HT1080 (cell line): ENCODE data around the gene TRIB2. TPM values are rescaled to one million over a fixed set of nuclear protein-coding genes. Genes with fewer than 3 reads are reported as not detected.
"Not testable (repeated sequence)": the region's sequence is repeated elsewhere in the genome, so short reads cannot be mapped to it uniquely, and the experiment has no call there.

Experiments used
- DNase-seq: peaks from one replicate; pipeline ENCODE4 v3.0.0-alpha.2; 2015; ENCODE audit warnings: low read depth
- polyA plus RNA-seq, 2 experiments: library from polyadenylated mRNA; depleted of rRNA; stranded (reverse); fragments of >200 nt; gene quantifications; 2 replicates each; pipeline ENCODE4 v1.2.3, GENCODE V29; 2015
- total RNA-seq: library from RNA; depleted of rRNA; stranded (reverse); fragments of >200 nt; shearing (Covaris generic); gene quantifications from 2 replicates; pipeline ENCODE4 v1.2.3, GENCODE V29; 2014; rRNA removed

TRIB2 gene
- total RNA-seq, result 15.1 and 16.6 TPM in 2 replicates
- 9.6 and 10.4 TPM in 2 replicates for polyA plus RNA-seq (2015; cell fraction: cytosol; rRNA removed)
- polyA plus RNA-seq (2015; cell fraction: nucleus; rRNA removed), result 23.5 and 33.0 TPM in 2 replicates

DNA sequence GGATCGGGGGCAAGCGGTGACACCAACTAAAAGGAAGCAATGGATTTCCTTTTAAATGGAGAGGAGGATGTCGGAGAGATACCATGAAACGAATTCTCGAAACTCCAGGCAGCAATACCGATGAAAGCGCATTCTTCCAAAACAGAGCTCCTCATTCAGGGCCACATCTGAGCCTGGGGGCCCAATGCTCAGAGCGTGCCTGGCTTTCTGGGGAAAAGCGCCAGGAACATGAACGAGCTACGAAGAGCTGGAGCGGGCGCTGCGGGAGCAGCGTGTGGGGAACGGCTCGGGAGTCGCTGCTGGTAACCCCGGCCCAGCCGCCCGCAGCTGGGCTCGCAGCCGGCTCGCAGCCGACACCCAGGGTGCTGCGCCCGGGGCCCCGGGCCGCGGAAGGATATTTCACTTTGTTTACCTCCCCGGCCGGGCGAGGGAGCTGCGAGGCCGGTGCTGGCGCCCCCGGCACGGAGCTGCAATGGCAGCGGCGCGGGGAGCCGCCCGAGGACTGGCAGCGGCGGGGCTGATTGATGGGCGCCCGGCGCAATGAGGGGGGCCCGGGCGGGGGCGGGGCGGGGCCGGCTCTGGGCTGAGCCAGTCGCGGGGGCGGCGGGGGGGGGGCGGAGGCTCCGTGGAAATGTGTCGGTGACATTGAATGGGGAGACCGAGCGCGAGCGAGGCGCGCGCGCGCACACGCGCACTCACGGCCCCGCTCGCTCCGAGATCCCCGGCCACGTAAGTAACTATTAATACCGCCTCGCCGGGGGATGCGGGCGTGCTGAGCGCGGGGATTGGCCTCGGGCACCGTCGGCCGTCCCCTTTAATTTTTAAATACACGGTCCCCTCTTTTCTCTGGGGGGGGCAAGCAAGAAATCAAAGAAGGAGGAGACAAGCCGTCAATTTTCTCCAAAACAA is at the start of gene TRIB2:
Gene TRIB2 (plus strand): TSS at position 655 of the 909 bp plus-strand sequence. CDS start 1,372 bp downstream, outside the sequence.
- DNase-seq, result peak; percentile 70

GRCh38 chr2:12669036-12669435 is 47.7 kb upstream of the TRIB2 start:
- DNase-seq, result no peak

DNA sequence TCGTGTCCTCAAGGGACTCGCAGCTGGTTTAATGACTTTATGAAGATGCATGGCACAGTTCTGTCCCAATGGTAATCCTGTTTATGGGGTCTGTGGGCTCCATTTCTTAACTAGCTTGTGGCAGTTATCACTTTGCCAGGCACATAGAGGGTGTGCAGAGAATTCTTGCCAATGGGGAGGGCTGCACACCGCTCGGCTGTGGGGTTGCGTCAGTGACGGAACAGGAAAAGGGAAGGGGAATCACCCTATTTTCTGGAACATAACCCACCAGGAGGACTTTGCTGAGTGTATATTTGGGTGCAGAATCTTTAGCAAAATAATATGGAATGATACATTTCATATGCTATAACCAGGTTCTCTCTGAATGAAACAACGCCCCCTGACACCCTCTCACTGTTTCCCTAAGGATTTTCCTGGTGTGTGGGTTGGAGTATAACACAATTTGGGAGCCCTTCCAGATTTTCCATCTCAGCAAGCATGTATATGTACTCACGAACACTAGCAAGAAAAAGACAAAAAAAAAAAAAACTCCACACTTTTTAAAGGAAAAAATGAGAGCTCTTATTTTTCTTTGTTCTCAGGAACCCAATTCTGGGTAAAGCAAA is 43.9 kb upstream of the TRIB2 start:
- no peak for DNase-seq

- no peak for DNase-seq
These were observed 42.0 kb upstream of the TRIB2 start for GRCh38 chr2:12674644-12675328.

GRCh38 chr2:12675352-12675795 is 41.4 kb upstream of the TRIB2 start:
- peak; percentile 54 for DNase-seq

- peak; percentile 37 for DNase-seq
These were observed 40.9 kb upstream of the TRIB2 start for GRCh38 chr2:12675801-12676200.

- no peak for DNase-seq
These were observed 40.0 kb upstream of the TRIB2 start for GRCh38 chr2:12676771-12677170.

GRCh38 chr2:12678186-12678585 is 38.5 kb upstream of the TRIB2 start:
- DNase-seq, result no peak

DNA sequence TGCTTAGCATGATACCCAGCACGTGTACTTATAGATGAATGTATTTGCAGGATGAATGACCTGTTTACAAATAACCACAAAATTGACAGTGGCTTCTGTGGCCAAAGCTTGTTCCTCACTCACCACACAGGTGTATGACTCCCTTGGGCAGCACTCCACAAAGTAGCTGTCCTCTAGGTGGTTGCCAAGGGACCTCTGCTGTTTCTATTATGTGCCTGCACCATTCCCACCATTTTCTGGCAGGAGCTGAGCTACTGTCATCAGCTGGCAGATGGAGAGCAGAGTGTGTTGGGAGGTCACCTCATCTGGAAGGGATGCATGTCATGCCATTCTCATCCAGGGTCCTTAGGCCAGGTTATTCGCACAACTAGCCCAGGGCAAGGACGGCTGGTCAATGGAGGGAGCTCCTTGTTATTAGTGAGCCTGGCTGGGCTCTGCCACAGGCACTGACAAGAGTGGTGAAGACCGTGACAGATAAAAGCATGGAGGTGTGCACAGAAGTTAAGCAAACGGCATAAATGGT is 37.1 kb upstream of the TRIB2 start:
- no peak for DNase-seq

DNA sequence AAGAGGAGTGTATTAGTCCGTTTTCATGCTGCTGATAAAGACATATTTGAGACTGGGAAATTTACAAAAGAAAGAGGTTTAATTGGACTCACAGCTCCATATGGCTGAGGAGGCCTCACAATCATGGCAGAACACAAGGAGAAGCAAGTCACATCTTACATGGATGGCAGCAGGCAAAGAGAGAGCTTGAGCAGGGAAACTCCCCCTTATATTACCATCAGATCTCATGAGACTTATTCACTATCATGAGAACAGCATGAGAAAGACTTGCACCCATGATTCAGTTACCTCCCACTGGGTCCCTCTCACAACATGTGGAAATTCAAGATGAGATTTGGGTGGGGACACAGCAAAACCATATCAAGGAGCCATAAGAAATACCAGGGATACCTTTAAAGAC is 36.6 kb upstream of the TRIB2 start:
- not testable (repeated sequence) for DNase-seq

DNA sequence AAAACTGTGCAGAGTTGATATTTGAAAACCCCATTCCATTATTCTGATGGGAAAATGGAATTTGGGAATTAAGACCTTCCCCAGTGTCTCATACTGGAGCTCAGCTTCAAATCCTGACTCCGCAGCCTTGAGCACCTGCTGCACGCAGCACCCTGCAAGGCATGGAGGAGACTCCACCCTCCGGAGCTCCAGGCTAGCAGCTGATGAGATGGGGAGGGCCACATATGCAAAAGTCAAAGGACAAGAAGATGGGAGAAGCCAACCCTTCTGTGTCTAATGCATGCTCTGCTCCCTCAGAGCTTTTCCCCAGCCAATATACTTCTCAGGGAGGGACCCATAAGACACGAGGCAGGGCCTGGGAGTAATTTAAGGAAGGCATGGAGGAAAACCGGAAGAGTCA is 34.7 kb upstream of the TRIB2 start:
- no peak for DNase-seq

GRCh38 chr2:12683457-12684100 is 33.2 kb upstream of the TRIB2 start:
- DNase-seq, result no peak

DNA sequence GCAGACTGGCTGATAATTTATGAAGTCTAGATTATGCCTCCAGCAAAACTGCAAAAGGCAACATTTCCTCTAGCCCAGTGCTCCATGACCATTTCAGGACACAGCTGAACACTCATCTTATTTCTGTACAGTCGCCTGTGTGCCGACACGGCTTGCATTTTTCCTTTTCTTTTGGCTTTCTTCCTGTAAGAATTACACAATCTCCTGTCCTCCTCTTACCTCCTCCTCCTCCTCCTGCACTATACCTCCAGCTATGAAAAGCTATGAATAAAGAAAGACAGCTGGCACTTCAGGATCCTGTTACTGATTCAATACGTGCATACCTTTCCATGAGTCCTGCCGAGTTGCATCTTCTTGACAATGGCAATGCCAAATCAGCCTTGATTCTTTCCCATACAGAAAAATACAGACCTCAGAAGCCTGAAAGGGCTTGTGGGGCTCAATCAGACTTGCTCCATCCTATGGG is 32.2 kb upstream of the TRIB2 start:
- DNase-seq, result peak; percentile 57

DNA sequence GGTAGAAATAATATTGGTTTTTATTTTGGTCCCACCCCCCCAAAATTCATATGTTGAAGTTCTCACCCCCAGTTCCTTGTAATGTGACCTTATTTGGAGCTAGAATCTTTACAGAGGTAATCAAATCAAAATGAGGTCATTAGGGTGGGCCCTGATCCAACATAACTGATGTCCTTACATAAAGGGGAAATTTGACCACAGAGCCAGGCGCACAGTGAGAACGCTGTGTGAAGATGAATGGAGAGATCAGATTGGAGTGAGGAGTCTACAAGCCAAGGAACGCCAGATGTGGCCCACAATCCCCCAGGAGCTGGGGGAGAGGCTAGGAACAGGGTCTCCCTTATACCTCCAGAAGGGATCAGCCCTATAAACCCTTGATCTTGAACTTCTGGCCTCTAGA is 31.6 kb upstream of the TRIB2 start:
- DNase-seq, result no peak

- DNase-seq, result no peak
These were observed 30.8 kb upstream of the TRIB2 start for GRCh38 chr2:12685956-12686355.

GRCh38 chr2:12686708-12687283 is 29.9 kb upstream of the TRIB2 start:
- DNase-seq, result no peak

- no peak for DNase-seq
These were observed 28.6 kb upstream of the TRIB2 start for GRCh38 chr2:12688091-12688490.

DNA sequence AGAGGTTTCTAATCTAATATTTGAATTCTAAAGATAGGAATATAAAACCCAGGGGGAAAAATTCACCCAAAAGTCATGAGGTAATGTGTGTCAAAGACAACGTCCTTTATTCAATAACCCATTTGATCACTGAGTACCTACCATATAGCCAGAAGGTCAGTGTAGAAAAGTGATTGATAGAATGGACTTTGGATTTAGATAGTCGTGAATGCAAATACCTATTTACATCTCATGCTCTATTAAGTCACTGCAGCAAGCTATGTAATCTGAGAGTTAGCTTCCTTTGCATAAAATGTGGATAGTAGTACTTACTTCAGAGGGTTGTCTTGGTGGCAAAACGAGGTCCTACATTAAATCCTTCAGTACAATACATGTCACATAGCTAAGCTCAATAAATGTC is 27.8 kb upstream of the TRIB2 start:
- DNase-seq, result no peak

- no peak for DNase-seq
These were observed 23.2 kb upstream of the TRIB2 start for GRCh38 chr2:12693509-12693908.

DNA sequence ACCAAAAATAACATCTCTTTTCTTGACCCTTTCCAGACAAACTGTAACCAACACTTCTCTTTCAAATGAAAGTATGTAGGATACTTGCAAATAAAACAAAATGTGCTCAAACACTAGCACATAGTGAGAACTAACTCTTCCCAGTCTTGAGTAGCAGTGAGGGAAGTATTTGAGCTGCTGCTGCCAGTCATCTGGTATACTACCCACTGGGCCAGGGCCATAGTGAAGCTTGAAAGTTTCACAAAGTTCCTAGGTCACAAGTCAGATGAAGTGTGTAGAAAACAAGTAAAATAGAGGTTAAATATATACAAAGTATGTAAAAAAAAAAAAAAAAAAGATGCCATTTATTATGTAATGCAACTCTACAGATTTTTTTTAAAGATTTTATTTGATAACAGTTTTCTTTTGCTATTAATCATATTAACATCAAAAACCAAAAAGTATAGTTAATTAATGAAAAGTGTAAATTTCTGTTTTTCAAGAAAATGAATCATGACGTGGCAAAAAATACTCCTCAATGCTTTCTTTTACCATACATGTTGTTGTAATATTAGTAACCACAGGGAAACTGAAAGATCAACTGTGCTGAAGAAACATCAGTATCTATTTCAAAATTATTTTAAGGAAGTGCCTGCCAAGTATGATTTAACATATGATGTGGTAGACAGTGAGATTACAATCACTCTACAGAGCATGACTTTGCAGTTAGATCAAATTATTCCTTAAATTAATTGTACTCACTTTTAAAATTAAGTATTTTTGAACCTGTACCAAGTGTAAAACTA is 21.6 kb upstream of the TRIB2 start:
- DNase-seq, result no peak
